NOMO-1 treated with DMSO at 0.1 percent for 48 hours (cell line): ENCODE data around the gene GBF1.
"Not testable (repeated sequence)": the region's sequence is repeated elsewhere in the genome, so short reads cannot be mapped to it uniquely, and the experiment has no call there.

ENCODE experiments used
- DNase-seq: peaks from one replicate; lab custom pipeline; 2025; ENCODE audit not compliant: unreplicated experiment; lab: John Stamatoyannopoulos, UW

Gene GBF1

GRCh38 chr10:102268375-102268888 lies 23.1 kb downstream of the GBF1 start:
- DNase-seq: no peak

- no peak for DNase-seq
Observed at GRCh38 chr10:102269017-102269416, 23.7 kb downstream of the GBF1 start.

- no peak for DNase-seq
Observed at GRCh38 chr10:102274062-102274461, 28.7 kb downstream of the GBF1 start.

- no peak for DNase-seq
Observed at GRCh38 chr10:102275343-102275742, 30.0 kb downstream of the GBF1 start.

GRCh38 chr10:102279104-102279503 lies 33.8 kb downstream of the GBF1 start:
- DNase-seq: no peak

GRCh38 chr10:102280397-102281101 lies 35.2 kb downstream of the GBF1 start:
- no peak for DNase-seq

- no peak for DNase-seq
Observed at GRCh38 chr10:102281102-102281487, 35.8 kb downstream of the GBF1 start.

GRCh38 chr10:102283488-102283887 lies 38.2 kb downstream of the GBF1 start:
- no peak for DNase-seq

- no peak for DNase-seq
Observed at GRCh38 chr10:102283890-102284289, 38.6 kb downstream of the GBF1 start.

- no peak for DNase-seq
Observed at GRCh38 chr10:102284531-102284930, 39.2 kb downstream of the GBF1 start.

GRCh38 chr10:102285133-102285532 lies 39.8 kb downstream of the GBF1 start:
- no peak for DNase-seq

GRCh38 chr10:102286216-102286615 lies 40.9 kb downstream of the GBF1 start:
- DNase-seq: no peak

GRCh38 chr10:102287538-102287937 lies 42.2 kb downstream of the GBF1 start:
- no peak for DNase-seq

GRCh38 chr10:102287991-102288390 lies 42.7 kb downstream of the GBF1 start:
- DNase-seq: no peak

- DNase-seq: no peak
Observed at GRCh38 chr10:102289356-102289755, 44.0 kb downstream of the GBF1 start.

- DNase-seq: no peak
Observed at GRCh38 chr10:102289840-102290239, 44.5 kb downstream of the GBF1 start.

- DNase-seq: no peak
Observed at GRCh38 chr10:102291221-102291905, 46.0 kb downstream of the GBF1 start.

GRCh38 chr10:102297101-102297500 lies 51.8 kb downstream of the GBF1 start:
- no peak for DNase-seq

GRCh38 chr10:102298899-102299298 lies 53.6 kb downstream of the GBF1 start:
- no peak for DNase-seq

GRCh38 chr10:102299873-102300272 lies 54.5 kb downstream of the GBF1 start:
- DNase-seq: no peak

GRCh38 chr10:102300278-102300843 lies 55.0 kb downstream of the GBF1 start:
- no peak for DNase-seq

GRCh38 chr10:102300912-102301311 lies 55.6 kb downstream of the GBF1 start:
- DNase-seq: not testable (repeated sequence)
